Posterior cingulate gyrus (tissue), 11 donors: ENCODE measurements around the gene KRT82.

Source experiments
- DNase-seq, 10 donors: peaks; one replicate each; pipeline versions ENCODE4 v3.0.0 to v3.0.0-alpha.2; 2020 to 2021; ENCODE audit warnings: mixed read lengths in 3 of 10
- intact Hi-C: fragments of 100-400 bp; cut with DNase I; formaldehyde crosslinking; loops from one replicate; pipeline ENCODE4 v1.15.1; 2023

KRT82 gene

GRCh38 chr12:52436000-52436827 is 30.1 kb upstream of the KRT82 start:
- DNase-seq: no peak
- intact Hi-C loops: no loop called here

GRCh38 chr12:52435659-52435999 is 29.5 kb upstream of the KRT82 start:
- DNase-seq: no peak
- intact Hi-C loops: no loop called here

- intact Hi-C loops: no loop called here
- DNase-seq: no peak
These were observed 28.8 kb upstream of the KRT82 start for GRCh38 chr12:52434760-52435530.

GRCh38 chr12:52434081-52434733 is 28.1 kb upstream of the KRT82 start, which contains the start of gene KRT75:
Gene KRT75 (minus strand): TSS chr12:52434371. CDS start chr12:52434304, 67 bp downstream.
- intact Hi-C loops: no loop called here
- DNase-seq: peak in 1 of 10 donors; percentile 66

GRCh38 chr12:52433501-52434080 is 27.5 kb upstream of the KRT82 start:
- intact Hi-C loops: no loop called here
- peak in 1 of 10 donors; percentile 62 for DNase-seq

GRCh38 chr12:52432559-52433207 is 26.5 kb upstream of the KRT82 start:
- peak in 1 of 10 donors; percentile 30 for DNase-seq
- intact Hi-C loops: no loop called here

GRCh38 chr12:52428121-52428520 is 22.0 kb upstream of the KRT82 start:
- intact Hi-C loops: no loop called here
- DNase-seq: peak in 1 of 10 donors; percentile 75

- intact Hi-C loops: no loop called here
- no peak for DNase-seq
These were observed 20.9 kb upstream of the KRT82 start for GRCh38 chr12:52427083-52427482.

GRCh38 chr12:52426034-52426433 is 19.9 kb upstream of the KRT82 start:
- peak in 1 of 10 donors; percentile 16 for DNase-seq
- intact Hi-C loops: no loop called here

- intact Hi-C loops: no loop called here
These were observed 19.3 kb upstream of the KRT82 start for GRCh38 chr12:52425466-52425865.

GRCh38 chr12:52423661-52424500 is 17.7 kb upstream of the KRT82 start:
- peak in 1 of 10 donors; percentile 75 for DNase-seq
- intact Hi-C loops: no loop called here

More at GRCh38 chr12:52425466-52425865, 19.3 kb upstream of the KRT82 start:
- peak in 1 of 10 donors; percentile 52 for DNase-seq

- intact Hi-C loops: no loop called here
- DNase-seq: peak in 1 of 10 donors; percentile 2
These were observed 16.9 kb upstream of the KRT82 start for GRCh38 chr12:52423035-52423434.

GRCh38 chr12:52419656-52420055 is 13.5 kb upstream of the KRT82 start:
- DNase-seq: peak in 1 of 10 donors; percentile 36
- intact Hi-C loops: no loop called here

- intact Hi-C loops: no loop called here
These were observed 12.5 kb upstream of the KRT82 start for GRCh38 chr12:52418576-52419110.

GRCh38 chr12:52417740-52418139 is 11.6 kb upstream of the KRT82 start:
- intact Hi-C loops: no loop called here
- peak in 1 of 10 donors; percentile 43 for DNase-seq

More at GRCh38 chr12:52418576-52419110, 12.5 kb upstream of the KRT82 start:
- DNase-seq: peak in 2 of 10 donors; percentile 56 to 71

GRCh38 chr12:52416795-52417194 is 10.7 kb upstream of the KRT82 start:
- intact Hi-C loops: no loop called here
- peak in 1 of 10 donors; percentile 18 for DNase-seq

- intact Hi-C loops: no loop called here
- DNase-seq: peak in 2 of 10 donors; percentile 22 to 38
These were observed 10.0 kb upstream of the KRT82 start for GRCh38 chr12:52415870-52416750.

GRCh38 chr12:52414936-52415335 is 8.8 kb upstream of the KRT82 start:
- intact Hi-C loops: no loop called here
- peak in 2 of 10 donors; percentile 6 to 59 for DNase-seq
